HEK293 (cell line): ENCODE measurements around the gene ELL2.
A peak's percentile ranks its signal among the peaks of the same experiment; 100 is the strongest.

ENCODE experiments used
- MEIS1 ChIP-seq: sonication (generic); formaldehyde crosslinking; IDR thresholded peaks from 2 replicates; pipeline ENCODE4 v1.8.1; 2022; ENCODE audit warnings: missing genetic modification reagents, mild to moderate bottlenecking, borderline replicate concordance
- MZF1 ChIP-seq: fragments of 450-650 bp; formaldehyde crosslinking; IDR thresholded peaks from 2 replicates; pipeline ENCODE4 v1.5.1; 2017; ENCODE audit warnings: missing biosample characterization, missing genetic modification characterization, borderline replicate concordance
- PRDM1 ChIP-seq: fragments of 450-650 bp; formaldehyde crosslinking; IDR thresholded peaks from 2 replicates; pipeline ENCODE4; 2016; ENCODE audit warnings: missing biosample characterization, missing genetic modification characterization
- SALL2 ChIP-seq: fragments of 450-650 bp; formaldehyde crosslinking; IDR thresholded peaks from 2 replicates; pipeline ENCODE4 v1.5.0; 2017; ENCODE audit warnings: missing biosample characterization, mild to moderate bottlenecking, missing genetic modification characterization, borderline replicate concordance
- SETDB1 ChIP-seq: IDR thresholded peaks from one replicate; pipeline ENCODE4 v1.6.1; 2017; ENCODE audit warnings: mild to moderate bottlenecking, low read length, moderate library complexity, mixed read lengths; ENCODE audit not compliant: insufficient read length
- WT1 ChIP-seq: fragments of 450-650 bp; formaldehyde crosslinking; IDR thresholded peaks from 2 replicates; pipeline ENCODE4 v1.5.1; 2016; ENCODE audit warnings: missing biosample characterization, missing genetic modification characterization
- ZBTB48 ChIP-seq: fragments of 450-650 bp; formaldehyde crosslinking; IDR thresholded peaks from 2 replicates; pipeline ENCODE4 v1.5.1; 2016; ENCODE audit warnings: missing biosample characterization, missing genetic modification characterization
- ZFHX2 ChIP-seq: fragments of 450-650 bp; formaldehyde crosslinking; conservative IDR thresholded peaks from 2 replicates; pipeline ENCODE4 v1.5.1; 2016; ENCODE audit warnings: missing biosample characterization, missing genetic modification characterization
- ZIC2 ChIP-seq: fragments of 450-650 bp; formaldehyde crosslinking; IDR thresholded peaks from 2 replicates; pipeline ENCODE4 v1.5.1; 2016; ENCODE audit warnings: missing biosample characterization, missing genetic modification characterization
- ZNF10 ChIP-seq: fragments of 450-650 bp; formaldehyde crosslinking; IDR thresholded peaks from 2 replicates; pipeline ENCODE4 v1.5.1; 2017; ENCODE audit warnings: missing biosample characterization, missing genetic modification characterization
- ZNF138 ChIP-seq: fragments of 450-650 bp; formaldehyde crosslinking; IDR thresholded peaks from 2 replicates; pipeline ENCODE4 v1.5.1; 2016; ENCODE audit warnings: missing biosample characterization, missing genetic modification characterization, borderline replicate concordance
- ZNF155 ChIP-seq: fragments of 450-650 bp; formaldehyde crosslinking; IDR thresholded peaks from 2 replicates; pipeline ENCODE4 v1.5.1; 2016; ENCODE audit warnings: missing biosample characterization, missing genetic modification characterization
- ZNF211 ChIP-seq: fragments of 450-650 bp; formaldehyde crosslinking; IDR thresholded peaks from 2 replicates; pipeline ENCODE4 v1.5.1; 2016; ENCODE audit warnings: low read depth, missing biosample characterization, missing genetic modification characterization
- ZNF23 ChIP-seq: fragments of 450-650 bp; formaldehyde crosslinking; IDR thresholded peaks from 2 replicates; pipeline ENCODE4 v1.5.1; 2016; ENCODE audit warnings: missing biosample characterization, missing genetic modification characterization, borderline replicate concordance
- ZNF248 ChIP-seq: fragments of 450-650 bp; formaldehyde crosslinking; IDR thresholded peaks from 2 replicates; pipeline ENCODE4 v1.5.1; 2017; ENCODE audit warnings: missing biosample characterization, missing genetic modification characterization
- ZNF366 ChIP-seq: fragments of 450-650 bp; formaldehyde crosslinking; conservative IDR thresholded peaks from 2 replicates; pipeline ENCODE4 v1.5.1; 2016; ENCODE audit warnings: missing biosample characterization, missing genetic modification characterization
- ZNF404 ChIP-seq: fragments of 450-650 bp; formaldehyde crosslinking; IDR thresholded peaks from 2 replicates; pipeline ENCODE4 v1.5.1; 2017; ENCODE audit warnings: missing biosample characterization, missing genetic modification characterization
- ZNF433 ChIP-seq: fragments of 450-650 bp; formaldehyde crosslinking; IDR thresholded peaks from 2 replicates; pipeline ENCODE4 v1.5.1; 2016; ENCODE audit warnings: missing biosample characterization, missing genetic modification characterization, low read depth
- ZNF48 ChIP-seq: fragments of 450-650 bp; formaldehyde crosslinking; IDR thresholded peaks from 2 replicates; pipeline ENCODE4 v1.5.1; 2016; ENCODE audit warnings: missing biosample characterization, missing genetic modification characterization
- ZNF510 ChIP-seq: fragments of 450-650 bp; formaldehyde crosslinking; IDR thresholded peaks from 2 replicates; pipeline ENCODE4 v1.5.1; 2018; ENCODE audit warnings: mild to moderate bottlenecking, missing genetic modification characterization, missing biosample characterization; ENCODE audit not compliant: insufficient replicate concordance
- ZNF561 ChIP-seq: fragments of 450-650 bp; IDR thresholded peaks from 2 replicates; pipeline ENCODE4 v1.5.1; 2018; ENCODE audit warnings: missing biosample characterization, missing genetic modification characterization, borderline replicate concordance
- ZNF623 ChIP-seq: fragments of 450-650 bp; formaldehyde crosslinking; IDR thresholded peaks from 2 replicates; pipeline ENCODE4 v1.5.1; 2016; ENCODE audit warnings: missing biosample characterization, missing genetic modification characterization
- ZNF624 ChIP-seq: fragments of 450-650 bp; formaldehyde crosslinking; IDR thresholded peaks from 2 replicates; pipeline ENCODE4 v1.5.1; 2017; ENCODE audit warnings: missing biosample characterization, missing genetic modification characterization
- ZNF626 ChIP-seq: fragments of 450-650 bp; sonication (Bioruptor Pico); formaldehyde crosslinking; IDR thresholded peaks from 2 replicates; pipeline ENCODE4 v1.5.1; 2018; ENCODE audit warnings: missing biosample characterization, missing genetic modification characterization, inconsistent platforms
- ZNF677 ChIP-seq: fragments of 450-650 bp; IDR thresholded peaks from 2 replicates; pipeline ENCODE4 v1.5.0; 2018; ENCODE audit warnings: missing biosample characterization, mild to moderate bottlenecking, missing genetic modification characterization, moderate library complexity
- ZNF701 ChIP-seq: fragments of 450-650 bp; formaldehyde crosslinking; IDR thresholded peaks from 2 replicates; pipeline ENCODE4 v1.5.1; 2016; ENCODE audit warnings: missing biosample characterization, missing genetic modification characterization
- ZNF776 ChIP-seq: fragments of 450-650 bp; formaldehyde crosslinking; IDR thresholded peaks from 2 replicates; pipeline ENCODE4 v1.5.0; 2017; ENCODE audit warnings: missing biosample characterization, missing genetic modification characterization, borderline replicate concordance
- ZNF830 ChIP-seq: fragments of 450-650 bp; IDR thresholded peaks from 2 replicates; pipeline ENCODE4 v1.5.0; 2018; ENCODE audit warnings: missing biosample characterization, missing genetic modification characterization, low read depth, mild to moderate bottlenecking, moderate library complexity
- TF ChIP-seq, protein P1 (sequence below): fragments of 450-650 bp; formaldehyde crosslinking; IDR thresholded peaks from 2 replicates; pipeline ENCODE4 v1.5.1; 2016; ENCODE audit warnings: missing biosample characterization, missing genetic modification characterization, borderline replicate concordance
- TF ChIP-seq, protein P2 (sequence below): fragments of 450-650 bp; formaldehyde crosslinking; IDR thresholded peaks from 2 replicates; pipeline ENCODE4 v1.5.1; 2016; ENCODE audit warnings: missing biosample characterization, missing genetic modification characterization
- TF ChIP-seq, protein P3 (sequence below): fragments of 450-650 bp; formaldehyde crosslinking; IDR thresholded peaks from 2 replicates; pipeline ENCODE4 v1.5.1; 2016; ENCODE audit warnings: missing biosample characterization, missing genetic modification characterization
- TF ChIP-seq, protein P4 (sequence below): fragments of 450-650 bp; formaldehyde crosslinking; IDR thresholded peaks from 2 replicates; pipeline ENCODE4 v1.5.1; 2017; ENCODE audit warnings: missing biosample characterization, missing genetic modification characterization
- TF ChIP-seq, protein P5 (sequence below): fragments of 450-650 bp; formaldehyde crosslinking; IDR thresholded peaks from 2 replicates; pipeline ENCODE4 v1.5.1; 2016; ENCODE audit warnings: missing biosample characterization, missing genetic modification characterization

The ELL2 gene

DNA sequence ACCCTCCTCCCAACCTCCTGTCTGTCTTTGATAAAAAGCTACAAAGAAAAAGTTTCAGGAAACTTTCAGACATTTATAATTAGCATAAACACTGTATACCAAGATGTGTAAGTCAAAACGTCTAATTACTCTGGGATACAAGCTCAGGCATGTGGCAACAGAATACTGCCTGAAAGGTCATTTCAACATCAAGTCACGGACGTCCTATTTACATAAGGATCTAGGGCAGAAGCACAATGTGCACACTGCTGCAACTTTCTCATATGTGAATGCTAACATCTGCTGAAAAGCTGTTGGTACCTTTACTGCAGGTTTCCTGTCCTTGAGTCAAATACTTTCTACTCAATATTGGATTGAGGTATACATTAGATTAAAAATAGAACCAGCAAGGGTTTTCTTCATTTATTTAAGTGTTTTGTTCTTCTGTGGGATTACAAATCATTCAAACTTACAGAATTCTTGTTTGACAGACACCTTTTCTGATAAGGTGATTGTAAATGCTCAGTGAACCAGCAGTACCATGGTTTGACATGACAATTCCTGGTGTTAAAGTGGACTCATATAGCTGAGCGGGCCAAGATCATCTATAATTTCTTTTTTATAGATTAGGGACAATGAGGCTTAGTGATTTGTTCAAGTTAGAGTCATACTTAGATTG lies 36.8 kb downstream of the ELL2 start (continued):
- TF ChIP-seq ZNF624 (tag by site-specific recombination) (no peak), ZNF23 (tag by site-specific recombination) (no peak), ZNF830 (tag by site-specific recombination) (no peak), ZNF623 (tag by site-specific recombination) (no peak), ZNF138 (tag by site-specific recombination) (no peak), ZNF677 (tag by site-specific recombination) (no peak), ZNF366 (0 out of 2 replicates have a peak, but pooled peaks have one; percentile 12), MEIS1 (no peak), ZNF701 (no peak), WT1 (tag by site-specific recombination) (0 out of 2 replicates have a peak, but pooled peaks have one; percentile 23), ZFHX2 (tag by site-specific recombination) (no peak), ZNF211 (tag by site-specific recombination) (no peak), PRDM1 (tag by site-specific recombination) (peak; percentile 70), ZNF48 (tag by site-specific recombination) (no peak), MZF1 (tag by site-specific recombination) (no peak), ZNF248 (tag by site-specific recombination) (no peak), SETDB1 (no peak), ZNF510 (tag by site-specific recombination) (no peak), ZBTB48 (no peak), ZNF626 (tag by site-specific recombination) (no peak), ZNF10 (tag by site-specific recombination) (no peak), ZIC2 (tag by site-specific recombination) (no peak), ZNF776 (tag by site-specific recombination) (no peak), ZNF561 (tag by site-specific recombination) (no peak), ZNF433 (tag by site-specific recombination) (no peak), ZNF404 (tag by site-specific recombination) (no peak), SALL2 (no peak), ZNF155 (no peak)
- TF ChIP-seq, protein P1, sequence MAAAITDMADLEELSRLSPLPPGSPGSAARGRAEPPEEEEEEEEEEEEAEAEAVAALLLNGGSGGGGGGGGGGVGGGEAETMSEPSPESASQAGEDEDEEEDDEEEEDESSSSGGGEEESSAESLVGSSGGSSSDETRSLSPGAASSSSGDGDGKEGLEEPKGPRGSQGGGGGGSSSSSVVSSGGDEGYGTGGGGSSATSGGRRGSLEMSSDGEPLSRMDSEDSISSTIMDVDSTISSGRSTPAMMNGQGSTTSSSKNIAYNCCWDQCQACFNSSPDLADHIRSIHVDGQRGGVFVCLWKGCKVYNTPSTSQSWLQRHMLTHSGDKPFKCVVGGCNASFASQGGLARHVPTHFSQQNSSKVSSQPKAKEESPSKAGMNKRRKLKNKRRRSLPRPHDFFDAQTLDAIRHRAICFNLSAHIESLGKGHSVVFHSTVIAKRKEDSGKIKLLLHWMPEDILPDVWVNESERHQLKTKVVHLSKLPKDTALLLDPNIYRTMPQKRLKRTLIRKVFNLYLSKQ: no peak
- TF ChIP-seq, protein P2, sequence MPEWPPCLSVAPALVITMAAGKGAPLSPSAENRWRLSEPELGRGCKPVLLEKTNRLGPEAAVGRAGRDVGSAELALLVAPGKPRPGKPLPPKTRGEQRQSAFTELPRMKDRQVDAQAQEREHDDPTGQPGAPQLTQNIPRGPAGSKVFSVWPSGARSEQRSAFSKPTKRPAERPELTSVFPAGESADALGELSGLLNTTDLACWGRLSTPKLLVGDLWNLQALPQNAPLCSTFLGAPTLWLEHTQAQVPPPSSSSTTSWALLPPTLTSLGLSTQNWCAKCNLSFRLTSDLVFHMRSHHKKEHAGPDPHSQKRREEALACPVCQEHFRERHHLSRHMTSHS (tag by site-specific recombination): no peak
- TF ChIP-seq, protein P3, sequence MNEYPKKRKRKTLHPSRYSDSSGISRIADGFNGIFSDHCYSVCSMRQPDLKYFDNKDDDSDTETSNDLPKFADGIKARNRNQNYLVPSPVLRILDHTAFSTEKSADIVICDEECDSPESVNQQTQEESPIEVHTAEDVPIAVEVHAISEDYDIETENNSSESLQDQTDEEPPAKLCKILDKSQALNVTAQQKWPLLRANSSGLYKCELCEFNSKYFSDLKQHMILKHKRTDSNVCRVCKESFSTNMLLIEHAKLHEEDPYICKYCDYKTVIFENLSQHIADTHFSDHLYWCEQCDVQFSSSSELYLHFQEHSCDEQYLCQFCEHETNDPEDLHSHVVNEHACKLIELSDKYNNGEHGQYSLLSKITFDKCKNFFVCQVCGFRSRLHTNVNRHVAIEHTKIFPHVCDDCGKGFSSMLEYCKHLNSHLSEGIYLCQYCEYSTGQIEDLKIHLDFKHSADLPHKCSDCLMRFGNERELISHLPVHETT (tag by site-specific recombination): no peak
- TF ChIP-seq, protein P4, sequence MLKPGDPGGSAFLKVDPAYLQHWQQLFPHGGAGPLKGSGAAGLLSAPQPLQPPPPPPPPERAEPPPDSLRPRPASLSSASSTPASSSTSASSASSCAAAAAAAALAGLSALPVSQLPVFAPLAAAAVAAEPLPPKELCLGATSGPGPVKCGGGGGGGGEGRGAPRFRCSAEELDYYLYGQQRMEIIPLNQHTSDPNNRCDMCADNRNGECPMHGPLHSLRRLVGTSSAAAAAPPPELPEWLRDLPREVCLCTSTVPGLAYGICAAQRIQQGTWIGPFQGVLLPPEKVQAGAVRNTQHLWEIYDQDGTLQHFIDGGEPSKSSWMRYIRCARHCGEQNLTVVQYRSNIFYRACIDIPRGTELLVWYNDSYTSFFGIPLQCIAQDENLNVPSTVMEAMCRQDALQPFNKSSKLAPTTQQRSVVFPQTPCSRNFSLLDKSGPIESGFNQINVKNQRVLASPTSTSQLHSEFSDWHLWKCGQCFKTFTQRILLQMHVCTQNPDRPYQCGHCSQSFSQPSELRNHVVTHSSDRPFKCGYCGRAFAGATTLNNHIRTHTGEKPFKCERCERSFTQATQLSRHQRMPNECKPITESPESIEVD: peak; percentile 62
- TF ChIP-seq, protein P5, sequence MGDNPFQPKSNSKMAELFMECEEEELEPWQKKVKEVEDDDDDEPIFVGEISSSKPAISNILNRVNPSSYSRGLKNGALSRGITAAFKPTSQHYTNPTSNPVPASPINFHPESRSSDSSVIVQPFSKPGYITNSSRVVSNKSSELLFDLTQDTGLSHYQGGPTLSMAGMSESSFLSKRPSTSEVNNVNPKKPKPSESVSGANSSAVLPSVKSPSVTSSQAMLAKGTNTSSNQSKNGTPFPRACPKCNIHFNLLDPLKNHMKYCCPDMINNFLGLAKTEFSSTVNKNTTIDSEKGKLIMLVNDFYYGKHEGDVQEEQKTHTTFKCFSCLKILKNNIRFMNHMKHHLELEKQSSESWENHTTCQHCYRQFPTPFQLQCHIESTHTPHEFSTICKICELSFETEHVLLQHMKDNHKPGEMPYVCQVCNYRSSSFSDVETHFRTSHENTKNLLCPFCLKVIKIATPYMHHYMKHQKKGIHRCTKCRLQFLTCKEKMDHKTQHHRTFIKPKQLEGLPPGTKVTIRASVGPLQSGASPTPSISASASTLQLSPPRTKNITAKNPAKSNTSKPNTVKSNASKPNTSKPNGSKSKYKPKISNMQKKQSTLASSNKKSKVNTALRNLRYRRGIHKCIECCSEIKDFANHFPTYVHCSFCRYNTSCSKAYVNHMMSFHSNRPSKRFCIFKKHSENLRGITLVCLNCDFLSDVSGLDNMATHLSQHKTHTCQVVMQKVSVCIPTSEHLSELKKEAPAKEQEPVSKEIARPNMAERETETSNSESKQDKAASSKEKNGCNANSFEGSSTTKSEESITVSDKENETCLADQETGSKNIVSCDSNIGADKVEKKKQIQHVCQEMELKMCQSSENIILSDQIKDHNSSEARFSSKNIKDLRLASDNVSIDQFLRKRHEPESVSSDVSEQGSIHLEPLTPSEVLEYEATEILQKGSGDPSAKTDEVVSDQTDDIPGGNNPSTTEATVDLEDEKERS (tag by site-specific recombination): no peak
